ENCODE results near the gene PRDM16. TPM values are rescaled to one million over a fixed set of nuclear protein-coding genes. Genes with fewer than 3 reads are reported as not detected.

Gene PRDM16
- polyA plus RNA-seq, 3 donors: not detected

DNA sequence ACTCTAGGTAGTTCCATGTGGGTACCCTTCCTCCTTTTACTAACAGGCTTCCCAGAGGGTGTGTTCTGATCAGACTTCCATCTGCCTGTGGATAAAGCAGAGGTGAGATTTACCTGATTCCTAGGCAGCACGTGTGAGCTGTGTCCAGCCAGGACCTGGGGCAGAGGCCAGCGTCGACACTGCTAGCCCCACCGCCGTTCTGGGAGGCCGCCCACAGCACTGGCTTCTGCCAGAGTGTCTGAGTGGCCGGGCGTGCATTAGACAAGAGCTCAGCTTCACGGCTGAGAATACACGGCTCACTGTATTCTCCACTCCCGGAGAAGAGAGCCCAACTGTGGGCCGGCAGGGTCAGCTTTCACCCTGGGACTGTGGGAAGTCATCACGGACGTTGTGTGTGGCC is 82.5 kb downstream of the PRDM16 start:
- Mint-ChIP-seq H3K36me3 (no peaks in the 10 kb centered on the region), H3K27me3 (ENCODE audit: low read depth in 3 of 3) (peaks cover 29 to 33% (median 30%) of the 10 kb centered on the region in 3 donors), H3K4me3 (no peak overlapping the region), H3K4me1 (no peaks in the 10 kb centered on the region), H3K9me3 (peaks cover 0 to 7% (median 2%) of the 10 kb centered on the region in 7 donors), H3K27ac (no peak overlapping the region)
- H3K9me3 ChIP-seq (replicated peaks in 1 of 2; ENCODE audit: control insufficient read depth in 1 of 2, insufficient read depth in 1 of 2, low read length in 2 of 2): no peaks in the 10 kb centered on the region
- H3K4me3 ChIP-seq (replicated peaks in 1 of 3; ENCODE audit: low read depth in 2 of 3, low read length in 3 of 3): no peak overlapping the region
- no peaks in the 10 kb centered on the region for H3K36me3 ChIP-seq (replicated peaks in 1 of 2; ENCODE audit: control insufficient read depth in 1 of 2, insufficient read depth in 2 of 2, low read length in 2 of 2)
- H3K27ac ChIP-seq (ENCODE audit: low read depth in 1 of 2, low read length in 2 of 2): no peak overlapping the region
- H3K79me2 ChIP-seq (ENCODE audit: insufficient read depth, low read length): no peaks in the 10 kb centered on the region
- DNase-seq: no peak
- H3K27me3 ChIP-seq (ENCODE audit: control insufficient read depth in 2 of 2, insufficient read depth in 2 of 2, low read length in 2 of 2): peaks cover 8 to 22% of the 10 kb centered on the region in 2 donors
- intact Hi-C loops (cut with micrococcal nuclease): no loop called here
- TF ChIP-seq CTCF (IDR thresholded peaks at IDR 0.05): no peak
- no peak overlapping the region for H3K9ac ChIP-seq (ENCODE audit: insufficient read depth, low read length, poor library complexity, severe bottlenecking)
- WGBS (ENCODE audit: insufficient coverage): 96% methylated on average over 11 of the region's 14 CpGs
- H4K20me1 ChIP-seq (ENCODE audit: insufficient read depth, low read length): no peaks in the 10 kb centered on the region
- H2AFZ ChIP-seq (ENCODE audit: insufficient read depth, low read depth, low read length, poor library complexity, severe bottlenecking): no peak overlapping the region
- H3K4me1 ChIP-seq (ENCODE audit: control insufficient read depth in 1 of 2, insufficient read depth in 2 of 2, low read length in 2 of 2): no peaks in the 10 kb centered on the region
- no peak overlapping the region for H3K4me2 ChIP-seq (replicated peaks; ENCODE audit: extremely low read depth, low read length, poor library complexity, severe bottlenecking)

DNA sequence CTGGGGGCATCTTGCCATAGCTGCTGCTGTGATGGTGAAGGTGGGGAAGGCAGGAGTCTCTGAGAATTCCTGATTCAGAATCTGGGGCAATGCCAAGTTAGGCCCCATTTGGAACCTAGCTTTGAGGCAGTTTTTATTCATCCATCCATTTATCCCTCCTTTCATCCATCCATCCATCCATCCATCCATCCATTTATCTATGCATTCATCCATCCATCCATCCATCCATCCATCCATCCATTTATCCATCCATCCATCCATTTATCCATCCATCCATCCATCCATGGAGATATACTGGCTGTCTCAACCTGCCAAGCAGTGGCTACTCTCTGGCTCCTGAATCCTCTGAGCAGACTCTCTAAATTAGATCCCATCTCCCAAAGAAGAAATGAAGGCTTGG is 83.1 kb downstream of the PRDM16 start:
- no peaks in the 10 kb centered on the region for H4K20me1 ChIP-seq (ENCODE audit: insufficient read depth, low read length)
- H3K79me2 ChIP-seq (ENCODE audit: insufficient read depth, low read length): no peaks in the 10 kb centered on the region
- TF ChIP-seq CTCF (IDR thresholded peaks at IDR 0.05): no peak
- H3K4me3 ChIP-seq (replicated peaks in 1 of 3; ENCODE audit: low read depth in 2 of 3, low read length in 3 of 3): no peak overlapping the region
- H3K4me2 ChIP-seq (replicated peaks; ENCODE audit: extremely low read depth, low read length, poor library complexity, severe bottlenecking): no peak overlapping the region
- peaks cover 29 to 37% (median 36%) of the 10 kb centered on the region in 3 donors for H3K27me3 Mint-ChIP-seq (ENCODE audit: low read depth in 3 of 3)
- intact Hi-C loops (cut with micrococcal nuclease): no loop called here
- H2AFZ ChIP-seq (ENCODE audit: insufficient read depth, low read depth, low read length, poor library complexity, severe bottlenecking): no peak overlapping the region
- DNase-seq: no peak
- H3K27ac ChIP-seq (ENCODE audit: low read depth in 1 of 2, low read length in 2 of 2): no peak overlapping the region
- peaks cover 0 to 2% (median 0%) of the 10 kb centered on the region in 7 donors for H3K9me3 Mint-ChIP-seq
- no peak overlapping the region for H3K27ac Mint-ChIP-seq
- no peaks in the 10 kb centered on the region for H3K36me3 ChIP-seq (replicated peaks in 1 of 2; ENCODE audit: control insufficient read depth in 1 of 2, insufficient read depth in 2 of 2, low read length in 2 of 2)
- H3K9ac ChIP-seq (ENCODE audit: insufficient read depth, low read length, poor library complexity, severe bottlenecking): no peak overlapping the region
- H3K27me3 ChIP-seq (ENCODE audit: control insufficient read depth in 2 of 2, insufficient read depth in 2 of 2, low read length in 2 of 2): peaks cover 8 to 27% of the 10 kb centered on the region in 2 donors
- H3K4me1 ChIP-seq (ENCODE audit: control insufficient read depth in 1 of 2, insufficient read depth in 2 of 2, low read length in 2 of 2): no peaks in the 10 kb centered on the region
- H3K36me3 Mint-ChIP-seq: no peaks in the 10 kb centered on the region
- H3K9me3 ChIP-seq (replicated peaks in 1 of 2; ENCODE audit: control insufficient read depth in 1 of 2, insufficient read depth in 1 of 2, low read length in 2 of 2): no peaks in the 10 kb centered on the region
- no peaks in the 10 kb centered on the region for H3K4me1 Mint-ChIP-seq
- no peak overlapping the region for H3K4me3 Mint-ChIP-seq

Data from CD14-positive monocyte (primary cell).